Measurements from ENCODE around the gene ZNF830. TPM values are rescaled to one million over a fixed set of nuclear protein-coding genes. Genes with fewer than 3 reads are reported as not detected.

ZNF830 gene
- total and polyA plus RNA-seq, 10 of the 15 experiments (the other 5 are each of a cell fraction or from before 2014, with no cell fraction given), result 9.7 to 18.5 (median 15.1) TPM

DNA sequence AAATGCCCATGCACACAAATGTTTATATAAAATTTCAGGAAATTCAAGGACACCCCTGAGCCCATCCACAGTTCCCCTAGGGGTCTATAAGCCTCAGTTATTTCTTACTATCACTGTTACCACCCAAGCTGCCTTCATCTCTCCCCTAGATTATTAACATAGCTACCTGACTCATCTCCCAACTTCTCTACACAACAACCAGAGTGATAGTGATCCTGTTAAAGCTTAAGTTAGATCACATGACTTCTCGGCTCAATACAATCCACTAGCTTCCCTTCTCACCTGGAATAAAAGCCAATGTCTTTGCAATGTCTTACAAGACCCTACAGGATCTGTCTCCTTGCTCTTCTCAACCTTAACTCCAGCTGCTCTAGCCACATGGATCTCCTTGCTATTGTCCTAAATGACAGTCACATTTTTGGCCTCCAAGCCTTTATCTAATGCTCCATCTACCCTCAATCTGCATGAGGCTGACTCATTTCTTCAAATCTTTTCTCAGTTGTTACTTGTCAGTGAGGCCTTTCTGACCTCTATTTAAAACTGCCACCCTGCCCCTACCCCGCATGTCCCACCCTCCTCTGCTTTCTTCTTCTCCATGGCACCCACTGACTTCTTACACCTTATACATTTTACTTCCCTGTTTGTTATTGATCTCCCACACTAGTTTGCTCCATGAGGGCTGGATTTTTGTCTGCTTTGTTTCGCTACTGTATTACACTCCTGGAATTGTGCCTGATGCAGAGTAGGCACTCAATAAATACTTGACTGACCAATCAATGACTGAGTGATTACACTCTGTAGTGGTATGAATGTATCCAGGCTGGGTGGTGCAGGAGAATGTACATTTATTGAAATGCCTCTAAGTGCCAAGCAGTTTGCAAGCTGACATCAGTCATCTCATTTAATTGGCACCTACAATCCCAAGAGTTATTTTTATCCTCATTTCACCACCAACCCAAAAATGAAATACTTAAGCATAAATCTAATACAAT is 13.8 kb downstream of the ZNF830 start:
- H3K4me2 ChIP-seq (ENCODE audit: control insufficient read depth, insufficient read depth), result no peak overlapping the region
- no peak for ATAC-seq
- H3K9ac ChIP-seq (ENCODE audit: control insufficient read depth, insufficient read depth, low read length), result no peak overlapping the region
- H3K36me3 ChIP-seq (ENCODE audit: control insufficient read depth in 2 of 2, insufficient read depth in 2 of 2, low read length in 1 of 2), result no peaks in the 10 kb centered on the region
- no peaks in the 10 kb centered on the region; the same call in 1 of the 2 replicates for H3K79me2 ChIP-seq (ENCODE audit: control insufficient read depth, insufficient read depth, low read length)
- 37% methylated on average over 3 of the region's 3 CpGs for WGBS (ENCODE audit: insufficient coverage, insufficient replicate concordance, low lambda C conversion rate, missing lambda C conversion rate)
- no peak overlapping the region for H3K4me3 ChIP-seq
- in situ Hi-C loops (cut with MboI) (no loop called here), intact Hi-C loops (cut with micrococcal nuclease; ENCODE audit: unreplicated experiment) (no loop called here)
- no peaks in the 10 kb centered on the region for H3K27me3 ChIP-seq (replicated peaks in 1 of 2; ENCODE audit: control insufficient read depth in 2 of 2, insufficient read depth in 2 of 2, low read length in 1 of 2)
- POLR2A ChIA-PET, result interaction anchor here (1.4 to 1.8 kb wide), 2 partner anchors 11 kb away, joined by 3 to 5 read pairs; no protein-coding TSS in a partner anchor
- TF ChIP-seq RFX5 (IDR thresholded peaks at IDR 0.05; ENCODE audit: low read depth, low read length), result no peak
- no peak for TF ChIP-seq CHD1 (IDR thresholded peaks at IDR 0.05; ENCODE audit: low read depth, low read length)
- TF ChIP-seq RBBP5 (conservative IDR thresholded peaks at IDR 0.05), result no peak
- no peak for TF ChIP-seq ZNF274 (IDR thresholded peaks at IDR 0.05; ENCODE audit: insufficient read depth, insufficient read length)
- TF ChIP-seq POLR2AphosphoS2 (IDR thresholded peaks at IDR 0.05; ENCODE audit: low read depth, low read length), result no peak
- no peak for TF ChIP-seq ZNF384 (IDR thresholded peaks at IDR 0.05; ENCODE audit: borderline replicate concordance, low read depth, low read length)
- TF ChIP-seq ZNF24 (IDR thresholded peaks at IDR 0.05), result no peak
- TF ChIP-seq, protein P1, sequence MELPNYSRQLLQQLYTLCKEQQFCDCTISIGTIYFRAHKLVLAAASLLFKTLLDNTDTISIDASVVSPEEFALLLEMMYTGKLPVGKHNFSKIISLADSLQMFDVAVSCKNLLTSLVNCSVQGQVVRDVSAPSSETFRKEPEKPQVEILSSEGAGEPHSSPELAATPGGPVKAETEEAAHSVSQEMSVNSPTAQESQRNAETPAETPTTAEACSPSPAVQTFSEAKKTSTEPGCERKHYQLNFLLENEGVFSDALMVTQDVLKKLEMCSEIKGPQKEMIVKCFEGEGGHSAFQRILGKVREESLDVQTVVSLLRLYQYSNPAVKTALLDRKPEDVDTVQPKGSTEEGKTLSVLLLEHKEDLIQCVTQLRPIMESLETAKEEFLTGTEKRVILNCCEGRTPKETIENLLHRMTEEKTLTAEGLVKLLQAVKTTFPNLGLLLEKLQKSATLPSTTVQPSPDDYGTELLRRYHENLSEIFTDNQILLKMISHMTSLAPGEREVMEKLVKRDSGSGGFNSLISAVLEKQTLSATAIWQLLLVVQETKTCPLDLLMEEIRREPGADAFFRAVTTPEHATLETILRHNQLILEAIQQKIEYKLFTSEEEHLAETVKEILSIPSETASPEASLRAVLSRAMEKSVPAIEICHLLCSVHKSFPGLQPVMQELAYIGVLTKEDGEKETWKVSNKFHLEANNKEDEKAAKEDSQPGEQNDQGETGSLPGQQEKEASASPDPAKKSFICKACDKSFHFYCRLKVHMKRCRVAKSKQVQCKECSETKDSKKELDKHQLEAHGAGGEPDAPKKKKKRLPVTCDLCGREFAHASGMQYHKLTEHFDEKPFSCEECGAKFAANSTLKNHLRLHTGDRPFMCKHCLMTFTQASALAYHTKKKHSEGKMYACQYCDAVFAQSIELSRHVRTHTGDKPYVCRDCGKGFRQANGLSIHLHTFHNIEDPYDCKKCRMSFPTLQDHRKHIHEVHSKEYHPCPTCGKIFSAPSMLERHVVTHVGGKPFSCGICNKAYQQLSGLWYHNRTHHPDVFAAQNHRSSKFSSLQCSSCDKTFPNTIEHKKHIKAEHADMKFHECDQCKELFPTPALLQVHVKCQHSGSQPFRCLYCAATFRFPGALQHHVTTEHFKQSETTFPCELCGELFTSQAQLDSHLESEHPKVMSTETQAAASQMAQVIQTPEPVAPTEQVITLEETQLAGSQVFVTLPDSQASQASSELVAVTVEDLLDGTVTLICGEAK (IDR thresholded peaks at IDR 0.05; ENCODE audit: borderline replicate concordance), result no peak
- no peak for TF ChIP-seq TCF12 (IDR thresholded peaks at IDR 0.05; ENCODE audit: low read depth, low read length)
- no peak for TF ChIP-seq NBN (IDR thresholded peaks at IDR 0.05)
- no peak for TF ChIP-seq HDAC2 (IDR thresholded peaks at IDR 0.05)
- TF ChIP-seq IRF4 (IDR thresholded peaks at IDR 0.05; ENCODE audit: low read depth, low read length), result no peak
- RAD21 ChIA-PET (ENCODE audit: unreplicated experiment), result no interaction called here
- peaks cover 6% of the 10 kb centered on the region for H3K4me1 ChIP-seq (ENCODE audit: control insufficient read depth, insufficient read depth, low read length)
- no peak for DNase-seq (ENCODE audit: low read depth, low spot score)
- no peak overlapping the region for H3K27ac ChIP-seq (ENCODE audit: control insufficient read depth, insufficient read depth)
- H2AFZ ChIP-seq (ENCODE audit: control insufficient read depth, low read depth, low read length), result no peak overlapping the region
- H3K9me3 ChIP-seq (replicated peaks; ENCODE audit: control insufficient read depth, insufficient read depth, low read length), result no peaks in the 10 kb centered on the region
- SMC1A ChIA-PET (ENCODE audit: uncharacterized antibody, unreplicated experiment), result interaction anchor here (1.1 kb wide), 1 partner anchor 11 kb away, joined by 4 read pairs; no protein-coding TSS in a partner anchor
- CTCF ChIA-PET, result interaction anchor here (0.9 to 2.2 kb wide), 4 partner anchors 9 to 144 kb away, joined by 3 to 14 read pairs (median 4); partner anchors contain the start of gene RAD51D
- no peaks in the 10 kb centered on the region for H4K20me1 ChIP-seq (ENCODE audit: control insufficient read depth, insufficient read depth)
- FAIRE-seq, result no peak
- no TSS peak for BruUV-seq (replicated peaks)
